HTERT RPE-1 (cell line): ENCODE data around the gene COMMD7.

Source experiments
- in situ Hi-C: fragments of 300-500 bp; cut with MboI; formaldehyde crosslinking; loops from 4 replicates; pipeline ENCODE4 v1.14.3; 2020; ENCODE audit warnings: low sequenced_read_pairs

Gene COMMD7

GRCh38 chr20:32681175-32682084, 61.8 kb downstream of the COMMD7 start:
- in situ Hi-C loops, result no loop called here

GRCh38 chr20:32680544-32681174, 62.6 kb downstream of the COMMD7 start:
- in situ Hi-C loops, result no loop called here

GRCh38 chr20:32678948-32679347, 64.3 kb downstream of the COMMD7 start:
- in situ Hi-C loops, result no loop called here

GRCh38 chr20:32675223-32675975, 67.9 kb downstream of the COMMD7 start:
- in situ Hi-C loops, result no loop called here

- in situ Hi-C loops, result no loop called here
Measured at GRCh38 chr20:32674362-32674789, 68.9 kb downstream of the COMMD7 start.

- in situ Hi-C loops, result no loop called here
Measured at GRCh38 chr20:32672982-32673851, 70.0 kb downstream of the COMMD7 start.

- in situ Hi-C loops, result no loop called here
Measured at GRCh38 chr20:32672394-32672981, 70.8 kb downstream of the COMMD7 start.

- in situ Hi-C loops, result no loop called here
Measured at GRCh38 chr20:32670773-32671455, 72.4 kb downstream of the COMMD7 start.

- in situ Hi-C loops, result no loop called here
Measured at GRCh38 chr20:32667027-32667426, 76.2 kb downstream of the COMMD7 start.

- in situ Hi-C loops, result no loop called here
Measured at GRCh38 chr20:32664678-32665159, 78.5 kb downstream of the COMMD7 start.

- in situ Hi-C loops, result no loop called here
Measured at GRCh38 chr20:32664012-32664677, 79.1 kb downstream of the COMMD7 start.

GRCh38 chr20:32663335-32664011, 79.8 kb downstream of the COMMD7 start:
- in situ Hi-C loops, result no loop called here

- in situ Hi-C loops, result no loop called here
Measured at GRCh38 chr20:32661820-32662528, 81.3 kb downstream of the COMMD7 start.

GRCh38 chr20:32660661-32661060, 82.6 kb downstream of the COMMD7 start:
- in situ Hi-C loops, result no loop called here

- in situ Hi-C loops, result no loop called here
Measured at GRCh38 chr20:32656827-32657226, 86.4 kb downstream of the COMMD7 start.

GRCh38 chr20:32655903-32656512, 87.3 kb downstream of the COMMD7 start:
- in situ Hi-C loops, result no loop called here
